SK-N-MC (cell line): ENCODE results near the gene GSTM2.
A peak's percentile ranks its signal among the peaks of the same experiment; 100 is the strongest.

Experiments used
- DNase-seq: peaks from one replicate; pipeline ENCODE4 v3.0.0-alpha.2; 2011; ENCODE audit warnings: low read depth, low spot score
- H3K27ac ChIP-seq: fragments of 200-600 bp; sonication (generic); 2 replicates; pipeline ENCODE4 v1.5.1; 2016; ENCODE audit warnings: mixed run types
- H3K36me3 ChIP-seq: fragments of 200-600 bp; sonication (generic); 2 replicates; pipeline ENCODE4 v1.6.1; 2017; ENCODE audit warnings: antibody characterized with exemption, low read length, mixed read lengths; ENCODE audit not compliant: insufficient read depth
- H3K4me3 ChIP-seq: fragments of 200-600 bp; sonication (generic); 2 replicates; pipeline ENCODE4 v1.5.1; 2016
- H3K9ac ChIP-seq: fragments of 200-600 bp; sonication (generic); 2 replicates; pipeline ENCODE4 v1.8.0; 2017; ENCODE audit warnings: mixed run types, mixed read lengths; ENCODE audit not compliant: insufficient read length
- H3K9me3 ChIP-seq: fragments of 200-600 bp; sonication (generic); 2 replicates; pipeline ENCODE4 v1.6.1; 2017; ENCODE audit warnings: low read depth, mild to moderate bottlenecking, antibody characterized with exemption, low read length, moderate library complexity, mixed read lengths
- EZH2 ChIP-seq: fragments of 200-600 bp; sonication (generic); IDR thresholded peaks from one replicate; pipeline ENCODE4 v1.6.1; 2017; ENCODE audit warnings: antibody characterized with exemption
- FOXP2 ChIP-seq: optimal IDR thresholded peaks from 2 replicates; pipeline ENCODE3; 2011; ENCODE audit warnings: mild to moderate bottlenecking, moderate library complexity; ENCODE audit not compliant: insufficient read depth; ENCODE audit errors: extremely low read length, control extremely low read depth
- POLR2AphosphoS5 ChIP-seq: IDR thresholded peaks from 2 replicates; pipeline ENCODE4 v1.6.1; 2012; ENCODE audit warnings: mild to moderate bottlenecking, low read depth, low read length, borderline replicate concordance

The GSTM2 gene

GRCh38 chr1:109667452-109668122 lies at the start of gene GSTM2:
Gene GSTM2, plus strand, starts transcription at chr1:109668057. Its CDS starts 59 bp downstream, at chr1:109668116.
- H3K27ac ChIP-seq = peak within 1 kb of the TSS; percentile 71; the same call in 1 of the 2 replicates
- DNase-seq = peak; percentile 51
- H3K36me3 ChIP-seq = peaks cover 15% of the 10 kb centered on the region; the same call in 1 of the 2 replicates
- H3K4me3 ChIP-seq = peak within 1 kb of the TSS; percentile 82
- peak within 1 kb of the TSS; percentile 78 for H3K9ac ChIP-seq
- no peaks in the 10 kb centered on the region for H3K9me3 ChIP-seq
- TF ChIP-seq FOXP2 (peak; percentile 34), EZH2 (no peak), POLR2AphosphoS5 (peak; percentile 70)

- Histone ChIP-seq H3K9ac (peak overlapping the region; percentile 93), H3K4me3 (peak overlapping the region; percentile 99), H3K9me3 (no peaks in the 10 kb centered on the region), H3K27ac (peak overlapping the region; percentile 43), H3K36me3 (no peaks in the 10 kb centered on the region)
- DNase-seq = no peak
- no peak for TF ChIP-seq POLR2AphosphoS5
- TF ChIP-seq FOXP2 = no peak
- TF ChIP-seq EZH2 = no peak
Measured at GRCh38 chr1:109618661-109619575, 48.9 kb upstream of the GSTM2 start.

GRCh38 chr1:109619576-109620400 lies 48.1 kb upstream of the GSTM2 start, which contains the start of the genes AMPD2 and GNAT2:
Gene AMPD2, plus strand, starts transcription at chr1:109619837. Its CDS starts 1,339 bp downstream, at chr1:109621176.
Gene GNAT2, minus strand, starts transcription at chr1:109619616. Its CDS starts 6,746 bp downstream, at chr1:109612870.
- H3K9me3 ChIP-seq = no peaks in the 10 kb centered on the region
- H3K27ac ChIP-seq = peak within 1 kb of the TSS; percentile 79
- DNase-seq = no peak
- H3K4me3 ChIP-seq = peak within 1 kb of the TSS; percentile 99
- TF ChIP-seq POLR2AphosphoS5 (peak; percentile 86), FOXP2 (no peak)
- peak within 1 kb of the TSS; percentile 93 for H3K9ac ChIP-seq
- no peaks in the 10 kb centered on the region for H3K36me3 ChIP-seq

GRCh38 chr1:109620401-109620791 lies 47.5 kb upstream of the GSTM2 start:
- Histone ChIP-seq H3K9ac (peak overlapping the region; percentile 93), H3K27ac (peak overlapping the region; percentile 79), H3K36me3 (no peaks in the 10 kb centered on the region), H3K4me3 (peak overlapping the region; percentile 99), H3K9me3 (no peaks in the 10 kb centered on the region)
- TF ChIP-seq POLR2AphosphoS5 = no peak; the same call in 1 of the 2 replicates
- TF ChIP-seq EZH2 = no peak
- TF ChIP-seq FOXP2 = no peak
- DNase-seq = no peak

- Histone ChIP-seq H3K36me3 (no peaks in the 10 kb centered on the region), H3K4me3 (peak overlapping the region; percentile 99), H3K9me3 (no peaks in the 10 kb centered on the region), H3K27ac (no peak overlapping the region; the same call in 1 of the 2 replicates), H3K9ac (peak overlapping the region; percentile 93)
- DNase-seq = peak; percentile 63
- TF ChIP-seq POLR2AphosphoS5 (no peak), EZH2 (no peak), FOXP2 (no peak)
Measured at GRCh38 chr1:109620841-109621286, 47.0 kb upstream of the GSTM2 start.

GRCh38 chr1:109621379-109622136 lies 46.3 kb upstream of the GSTM2 start:
- no peak for DNase-seq
- Histone ChIP-seq H3K9me3 (no peaks in the 10 kb centered on the region), H3K9ac (peak overlapping the region; percentile 58), H3K36me3 (peaks cover under 1% of the 10 kb centered on the region; the same call in 1 of the 2 replicates), H3K27ac (no peak overlapping the region), H3K4me3 (peak overlapping the region; percentile 99)
- no peak for TF ChIP-seq EZH2
